NCI-H345 (cell line): ENCODE measurements around the gene BCO2.
"Not testable (repeated sequence)": the region's sequence is repeated elsewhere in the genome, so short reads cannot be mapped to it uniquely, and the experiment has no call there.

Source experiments
- DNase-seq: peaks from one replicate; lab custom pipeline; 2025; lab: John Stamatoyannopoulos, UW

The BCO2 gene

GRCh38 chr11:112174789-112175598 is at the start of gene BCO2:
Gene BCO2, plus strand, starts transcription at chr11:112175512. Its CDS starts 90 bp downstream, at chr11:112175602.
- peak; percentile 25 for DNase-seq

- no peak for DNase-seq
These were observed 48.3 kb upstream of the BCO2 start for GRCh38 chr11:112127056-112127455.

- peak; percentile 94 for DNase-seq
These were observed 46.7 kb upstream of the BCO2 start for GRCh38 chr11:112128483-112129121.

- DNase-seq = no peak
These were observed 45.7 kb upstream of the BCO2 start for GRCh38 chr11:112129656-112130055.

- no peak for DNase-seq
These were observed 42.6 kb upstream of the BCO2 start for GRCh38 chr11:112132737-112133136.

- no peak for DNase-seq
These were observed 40.8 kb upstream of the BCO2 start for GRCh38 chr11:112134473-112134872.

GRCh38 chr11:112143597-112143996 is 31.7 kb upstream of the BCO2 start:
- no peak for DNase-seq

- DNase-seq = no peak
These were observed 24.8 kb upstream of the BCO2 start for GRCh38 chr11:112150517-112150916.

- DNase-seq = no peak
These were observed 19.0 kb upstream of the BCO2 start for GRCh38 chr11:112156153-112156955.

- no peak for DNase-seq
These were observed 18.2 kb upstream of the BCO2 start for GRCh38 chr11:112156956-112157766.

- DNase-seq = no peak
These were observed 15.9 kb upstream of the BCO2 start for GRCh38 chr11:112159098-112160065.

- DNase-seq = no peak
These were observed 15.0 kb upstream of the BCO2 start for GRCh38 chr11:112160091-112160848.

GRCh38 chr11:112161012-112161411 is 14.3 kb upstream of the BCO2 start:
- DNase-seq = no peak

GRCh38 chr11:112162200-112162599 is 13.1 kb upstream of the BCO2 start:
- DNase-seq = not testable (repeated sequence)

- DNase-seq = no peak
These were observed 12.4 kb upstream of the BCO2 start for GRCh38 chr11:112162761-112163546.

- no peak for DNase-seq
These were observed 11.2 kb upstream of the BCO2 start, which contains the start of gene IL18 for GRCh38 chr11:112163875-112164685. Gene IL18, minus strand, starts transcription at chr11:112164094. Its CDS starts 9,041 bp downstream, at chr11:112155053.

- DNase-seq = no peak
These were observed 10.3 kb upstream of the BCO2 start for GRCh38 chr11:112165049-112165448.

GRCh38 chr11:112166562-112166961 is 8.8 kb upstream of the BCO2 start:
- no peak for DNase-seq
